Measurements from ENCODE around the gene SLC38A11. TPM values are rescaled to one million over a fixed set of nuclear protein-coding genes. Genes with fewer than 3 reads are reported as not detected.

The SLC38A11 gene
- total RNA-seq, 1 experiment from 2014 or later: not detected

DNA sequence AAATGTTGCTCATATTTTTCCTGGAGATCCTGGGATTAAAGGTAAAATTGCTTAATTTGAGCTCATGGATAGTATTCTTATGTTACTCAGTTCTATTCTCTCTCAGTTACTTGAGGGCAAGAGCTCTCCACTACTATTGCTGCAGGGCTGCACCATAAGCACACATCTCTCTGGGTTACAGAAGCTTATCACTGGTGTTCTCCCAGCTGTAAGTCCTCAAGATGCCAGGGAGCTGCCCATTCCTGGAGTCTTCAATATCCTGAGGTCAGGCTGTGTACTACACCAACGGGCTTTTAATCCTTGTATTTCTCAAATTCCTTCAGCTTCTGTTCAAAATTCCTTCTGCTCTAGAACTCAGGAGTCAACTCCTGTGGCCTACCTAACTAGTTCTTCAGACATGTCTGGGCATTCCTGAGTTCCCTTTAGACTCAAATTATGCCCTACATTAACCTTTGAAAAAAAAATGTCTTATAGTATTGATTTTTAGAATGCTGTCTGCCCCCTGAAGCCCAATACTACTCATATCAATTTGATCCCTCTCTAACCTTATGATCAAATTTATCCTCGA, 96.0 kb downstream of the SLC38A11 start:
- ChIA-PET CTCF (interaction anchor here (0.6 kb wide), 1 partner anchor 1689 kb away, joined by 3 read pairs; no protein-coding TSS in a partner anchor), POLR2A (ENCODE audit: unreplicated experiment) (no interaction called here)
- intact Hi-C loops (cut with micrococcal nuclease; ENCODE audit: unreplicated experiment): no loop called here
- no peaks in the 10 kb centered on the region for H3F3A ChIP-seq (ENCODE audit: insufficient read depth, low read depth)
- no peak overlapping the region for H3K4me2 ChIP-seq
- H4K20me1 ChIP-seq (ENCODE audit: insufficient read depth): no peaks in the 10 kb centered on the region
- no peak for DNase-seq
- no peaks in the 10 kb centered on the region for H3K36me3 ChIP-seq (ENCODE audit: low read depth)
- TF ChIP-seq EZH2 (IDR thresholded peaks at IDR 0.05; ENCODE audit: low read depth): no peak
- TF ChIP-seq, protein P1, sequence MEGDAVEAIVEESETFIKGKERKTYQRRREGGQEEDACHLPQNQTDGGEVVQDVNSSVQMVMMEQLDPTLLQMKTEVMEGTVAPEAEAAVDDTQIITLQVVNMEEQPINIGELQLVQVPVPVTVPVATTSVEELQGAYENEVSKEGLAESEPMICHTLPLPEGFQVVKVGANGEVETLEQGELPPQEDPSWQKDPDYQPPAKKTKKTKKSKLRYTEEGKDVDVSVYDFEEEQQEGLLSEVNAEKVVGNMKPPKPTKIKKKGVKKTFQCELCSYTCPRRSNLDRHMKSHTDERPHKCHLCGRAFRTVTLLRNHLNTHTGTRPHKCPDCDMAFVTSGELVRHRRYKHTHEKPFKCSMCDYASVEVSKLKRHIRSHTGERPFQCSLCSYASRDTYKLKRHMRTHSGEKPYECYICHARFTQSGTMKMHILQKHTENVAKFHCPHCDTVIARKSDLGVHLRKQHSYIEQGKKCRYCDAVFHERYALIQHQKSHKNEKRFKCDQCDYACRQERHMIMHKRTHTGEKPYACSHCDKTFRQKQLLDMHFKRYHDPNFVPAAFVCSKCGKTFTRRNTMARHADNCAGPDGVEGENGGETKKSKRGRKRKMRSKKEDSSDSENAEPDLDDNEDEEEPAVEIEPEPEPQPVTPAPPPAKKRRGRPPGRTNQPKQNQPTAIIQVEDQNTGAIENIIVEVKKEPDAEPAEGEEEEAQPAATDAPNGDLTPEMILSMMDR (conservative IDR thresholded peaks at IDR 0.05): no peak
- no peaks in the 10 kb centered on the region for H3K9me2 ChIP-seq (ENCODE audit: insufficient read depth)
- H3K4me3 ChIP-seq: no peak overlapping the region
- H3K27ac ChIP-seq: no peak overlapping the region
- H2AFZ ChIP-seq: no peak overlapping the region
- no peaks in the 10 kb centered on the region for H3K9me3 ChIP-seq (ENCODE audit: insufficient read depth, low read depth)
- no peaks in the 10 kb centered on the region for H3K79me2 ChIP-seq (ENCODE audit: low read depth)
- no peaks in the 10 kb centered on the region for H3K4me1 ChIP-seq (replicated peaks; ENCODE audit: insufficient read depth)
- BruUV-seq (replicated peaks): no TSS peak
- no peaks in the 10 kb centered on the region for H3K27me3 ChIP-seq (ENCODE audit: insufficient read depth, low read depth)

DNA sequence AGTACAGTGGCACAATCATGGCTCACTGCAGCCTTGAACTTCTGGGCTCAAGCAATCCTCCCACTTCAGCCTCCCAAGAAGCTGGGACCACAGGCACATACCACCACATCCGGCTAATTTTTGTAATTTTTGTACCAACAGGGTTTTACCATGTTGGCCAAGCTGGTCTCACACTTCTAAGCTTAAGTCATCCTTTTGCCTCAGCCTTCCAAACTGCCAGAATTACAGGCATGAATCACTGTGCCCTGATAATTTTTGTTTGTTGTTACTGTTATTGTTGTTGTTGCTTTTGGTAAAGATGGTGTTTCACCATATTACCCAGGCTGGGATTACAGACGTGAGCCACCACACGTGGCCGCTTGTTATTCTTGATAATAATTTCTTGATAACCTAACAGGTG, 103.2 kb downstream of the SLC38A11 start:
- Histone ChIP-seq H2AFZ (no peak overlapping the region), H3K27ac (no peak overlapping the region), H3K4me3 (no peak overlapping the region), H3K9me2 (ENCODE audit: insufficient read depth) (no peaks in the 10 kb centered on the region), H3K27me3 (ENCODE audit: insufficient read depth, low read depth) (no peaks in the 10 kb centered on the region), H3K79me2 (ENCODE audit: low read depth) (no peaks in the 10 kb centered on the region), H3F3A (ENCODE audit: insufficient read depth, low read depth) (no peaks in the 10 kb centered on the region), H4K20me1 (ENCODE audit: insufficient read depth) (no peaks in the 10 kb centered on the region), H3K4me1 (replicated peaks; ENCODE audit: insufficient read depth) (no peaks in the 10 kb centered on the region), H3K9me3 (ENCODE audit: insufficient read depth, low read depth) (no peaks in the 10 kb centered on the region), H3K36me3 (ENCODE audit: low read depth) (no peaks in the 10 kb centered on the region), H3K4me2 (no peak overlapping the region)
- no TSS peak for BruUV-seq (replicated peaks)
- DNase-seq: no peak
- POLR2A ChIA-PET (ENCODE audit: unreplicated experiment): no interaction called here
- intact Hi-C loops (cut with micrococcal nuclease; ENCODE audit: unreplicated experiment): no loop called here
- CTCF ChIA-PET: no interaction called here
- TF ChIP-seq, protein P1 (conservative IDR thresholded peaks at IDR 0.05): no peak
- TF ChIP-seq EZH2 (IDR thresholded peaks at IDR 0.05; ENCODE audit: low read depth): no peak

DNA sequence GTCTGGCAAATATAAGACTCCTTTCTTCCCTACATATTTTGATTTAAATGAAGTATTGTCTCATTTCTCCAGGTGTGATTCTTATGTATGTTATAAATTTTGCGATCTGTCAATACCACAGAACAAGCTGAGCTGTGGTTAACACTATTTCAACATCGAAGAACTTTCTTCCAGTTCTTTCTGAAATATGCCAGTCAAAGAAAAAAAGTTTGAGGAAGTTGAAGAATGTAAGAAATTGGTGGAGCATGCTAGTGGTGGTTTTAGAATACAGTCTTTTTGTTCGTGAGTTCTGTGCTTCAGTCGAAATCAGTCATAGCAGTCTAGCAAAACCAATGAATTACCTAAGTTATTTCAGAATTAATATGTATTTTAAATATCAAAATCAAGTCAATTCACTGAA, 105.1 kb downstream of the SLC38A11 start:
- Histone ChIP-seq H3K9me2 (ENCODE audit: insufficient read depth) (no peaks in the 10 kb centered on the region), H3K4me1 (replicated peaks; ENCODE audit: insufficient read depth) (no peaks in the 10 kb centered on the region), H3K27me3 (ENCODE audit: insufficient read depth, low read depth) (no peaks in the 10 kb centered on the region), H3K4me3 (no peak overlapping the region), H3K27ac (no peak overlapping the region), H2AFZ (no peak overlapping the region), H3K79me2 (ENCODE audit: low read depth) (no peaks in the 10 kb centered on the region), H4K20me1 (ENCODE audit: insufficient read depth) (no peaks in the 10 kb centered on the region), H3K4me2 (no peak overlapping the region), H3K36me3 (ENCODE audit: low read depth) (no peaks in the 10 kb centered on the region), H3F3A (ENCODE audit: insufficient read depth, low read depth) (no peaks in the 10 kb centered on the region), H3K9me3 (ENCODE audit: insufficient read depth, low read depth) (no peaks in the 10 kb centered on the region)
- ChIA-PET CTCF (no interaction called here), POLR2A (ENCODE audit: unreplicated experiment) (no interaction called here)
- DNase-seq: no peak
- no TSS peak for BruUV-seq (replicated peaks)
- intact Hi-C loops (cut with micrococcal nuclease; ENCODE audit: unreplicated experiment): no loop called here
- TF ChIP-seq, protein P1 (conservative IDR thresholded peaks at IDR 0.05): no peak
- TF ChIP-seq EZH2 (IDR thresholded peaks at IDR 0.05; ENCODE audit: low read depth): no peak

Data from PC-9 (cell line).